DMS153 treated with DMSO at 0.1 percent for 48 hours (cell line): ENCODE measurements around the gene MRGPRE.

Experiments
- DNase-seq: peaks from one replicate; lab custom pipeline; 2025; ENCODE audit not compliant: unreplicated experiment; lab: John Stamatoyannopoulos, UW

MRGPRE gene

GRCh38 chr11:3182462-3182852 is 49.8 kb downstream of the MRGPRE start:
- no peak for DNase-seq

GRCh38 chr11:3181725-3182461 is 50.3 kb downstream of the MRGPRE start:
- DNase-seq, result no peak

- no peak for DNase-seq
Measured at GRCh38 chr11:3180869-3181268, 51.3 kb downstream of the MRGPRE start.

GRCh38 chr11:3178349-3178748 is 53.9 kb downstream of the MRGPRE start:
- no peak for DNase-seq

GRCh38 chr11:3177931-3178330 is 54.3 kb downstream of the MRGPRE start:
- no peak for DNase-seq
